ENCODE results near the gene GBX2.

GBX2 gene

DNA sequence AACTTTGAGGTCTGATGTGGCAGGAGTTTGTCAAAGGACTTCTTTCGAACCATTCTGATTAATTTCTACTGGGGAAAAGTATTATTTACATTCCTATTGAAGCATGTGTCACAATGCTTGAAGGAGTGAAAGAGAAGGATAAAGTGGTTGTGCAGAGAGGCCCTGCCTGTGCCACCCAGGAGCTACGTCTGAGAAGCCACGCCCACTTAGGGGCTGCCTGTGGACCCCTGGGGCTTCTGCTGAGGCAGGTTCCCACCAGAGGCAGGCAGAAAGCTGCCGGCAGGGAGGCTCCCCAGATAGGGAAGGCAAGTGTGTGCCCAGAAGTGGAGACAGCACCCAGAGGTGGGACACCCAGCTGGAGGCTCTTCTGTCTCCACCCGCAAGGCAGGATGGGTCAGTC is 47.4 kb downstream of the GBX2 start:
- DNase-seq (ENCODE audit: low read depth in 4 of 4, low spot score in 1 of 4): no peak

DNA sequence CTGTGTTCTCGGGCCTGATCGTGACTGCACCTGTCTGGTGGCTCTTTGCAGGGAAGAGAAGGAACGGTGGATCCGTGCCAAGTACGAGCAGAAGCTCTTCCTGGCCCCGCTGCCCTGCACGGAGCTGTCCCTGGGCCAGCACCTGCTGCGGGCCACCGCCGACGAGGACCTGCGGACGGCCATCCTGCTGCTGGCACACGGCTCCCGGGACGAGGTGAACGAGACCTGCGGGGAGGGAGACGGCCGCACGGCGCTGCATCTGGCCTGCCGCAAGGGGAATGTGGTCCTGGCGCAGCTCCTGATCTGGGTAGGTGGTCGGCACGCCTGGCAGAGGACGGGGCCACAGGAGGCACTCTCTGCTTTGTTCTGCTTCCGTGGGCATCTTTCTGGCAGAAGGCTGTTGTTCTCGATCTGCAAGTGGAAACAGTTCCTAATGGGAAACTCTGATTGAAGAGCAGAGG is 48.0 kb downstream of the GBX2 start:
- DNase-seq (ENCODE audit: low read depth in 4 of 4, low spot score in 1 of 4): no peak

GRCh38 chr2:236119476-236119875 is 48.7 kb downstream of the GBX2 start:
- DNase-seq (ENCODE audit: low read depth in 4 of 4, low spot score in 1 of 4): no peak

- DNase-seq (ENCODE audit: low read depth in 4 of 4, low spot score in 1 of 4): no peak
These were observed 49.2 kb downstream of the GBX2 start for GRCh38 chr2:236119003-236119402.

DNA sequence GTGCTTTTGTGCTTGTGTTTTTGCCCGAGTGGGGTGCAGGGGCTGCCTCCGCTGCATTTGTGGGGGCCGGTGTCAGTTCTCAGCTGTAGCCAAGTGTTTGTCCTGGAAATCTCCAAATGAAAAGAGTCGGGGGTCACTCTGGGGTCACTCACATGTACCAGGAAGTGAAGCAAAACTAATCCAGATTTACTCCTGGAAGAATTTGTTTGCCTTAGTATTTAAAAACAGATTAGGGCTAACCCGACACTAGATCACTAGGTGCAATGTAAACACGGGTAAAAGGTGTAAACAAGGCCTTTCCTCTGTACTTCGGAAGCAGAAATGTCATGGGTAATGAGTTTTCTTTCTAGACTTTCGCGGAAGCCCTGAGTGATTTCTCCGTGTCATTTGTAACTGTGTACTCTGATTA is 50.3 kb downstream of the GBX2 start:
- DNase-seq (ENCODE audit: low read depth in 4 of 4, low spot score in 1 of 4): no peak

DNA sequence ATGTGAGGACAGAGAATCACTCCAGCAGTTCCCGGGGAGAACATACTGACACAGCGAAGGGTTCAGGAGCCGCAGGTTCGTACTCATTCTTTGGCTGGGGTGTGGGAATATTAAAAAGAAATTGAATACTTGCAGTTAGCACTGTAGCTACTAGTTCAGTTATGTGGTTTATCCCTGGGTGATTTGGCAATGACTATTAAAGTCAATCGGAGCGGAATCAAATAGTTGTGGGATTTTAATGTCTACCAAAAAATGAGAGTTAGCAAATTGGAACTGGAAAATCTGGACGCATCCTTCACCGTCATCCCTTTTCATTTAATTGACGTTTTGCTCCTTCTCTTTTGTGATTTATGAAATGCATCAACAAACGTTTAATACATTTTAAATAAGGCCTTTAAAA is 50.8 kb downstream of the GBX2 start:
- no peak for DNase-seq (ENCODE audit: low read depth in 4 of 4, low spot score in 1 of 4)
